ENCODE measurements around the gene PRL. TPM values are rescaled to one million over a fixed set of nuclear protein-coding genes. Genes with fewer than 3 reads are reported as not detected.

The PRL gene
- total and polyA plus RNA-seq, 2 experiments from 2014 or later, result not detected

DNA sequence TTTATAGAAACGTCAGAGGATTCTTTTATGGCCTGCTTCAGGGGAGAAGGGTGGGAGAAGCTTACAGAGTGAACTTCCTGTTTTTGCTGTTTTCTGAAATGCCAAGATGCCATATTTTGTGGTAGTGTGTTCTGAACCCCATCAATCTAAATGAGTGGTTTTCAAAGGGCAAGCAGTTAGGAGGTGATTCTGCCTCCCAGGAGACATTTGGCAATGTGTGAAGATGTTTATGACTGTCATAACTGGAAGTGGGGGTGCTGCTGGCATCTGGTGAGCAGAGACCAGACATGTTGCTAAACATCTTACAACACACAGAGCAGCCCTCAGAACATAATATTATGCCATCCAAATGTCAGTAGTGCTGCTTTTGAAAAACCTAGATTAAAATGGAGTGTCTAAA, 6.0 kb upstream of the PRL start:
- Histone ChIP-seq H3K27me3 (ENCODE audit: insufficient read depth) (no peaks in the 10 kb centered on the region), H3F3A (replicated peaks; ENCODE audit: low read depth) (no peaks in the 10 kb centered on the region), H3K36me3 (ENCODE audit: insufficient read depth) (no peaks in the 10 kb centered on the region), H3K79me2 (replicated peaks; ENCODE audit: insufficient read depth) (no peaks in the 10 kb centered on the region), H3K27ac (ENCODE audit: low read depth) (no peak overlapping the region), H3K9me2 (ENCODE audit: insufficient read depth) (no peaks in the 10 kb centered on the region), H4K20me1 (replicated peaks; ENCODE audit: insufficient read depth) (no peaks in the 10 kb centered on the region), H3K4me2 (no peak overlapping the region), H2AFZ (no peak overlapping the region), H3K4me3 (no peak overlapping the region), H3K4me1 (ENCODE audit: insufficient read depth) (no peaks in the 10 kb centered on the region)
- Mint-ChIP-seq H3K36me3 (ENCODE audit: low read depth) (no peaks in the 10 kb centered on the region), H3K4me1 (peaks cover 6% of the 10 kb centered on the region; the same call in 2 of the 3 replicates), H3K27me3 (ENCODE audit: insufficient read depth, low read depth, poor library complexity) (no peaks in the 10 kb centered on the region), H3K27ac (no peak overlapping the region), H3K9me3 (peaks cover 3% of the 10 kb centered on the region; the same call in 1 of the 3 replicates), H3K4me3 (no peak overlapping the region)
- TF ChIP-seq JUNB (IDR thresholded peaks at IDR 0.05; ENCODE audit: unreplicated experiment) (no peak), POLR2AphosphoS5 (IDR thresholded peaks at IDR 0.05; ENCODE audit: low read depth) (no peak), ZNF114 (CRISPR knock-in tag; IDR thresholded peaks at IDR 0.05) (no peak), STAT1 (IDR thresholded peaks at IDR 0.05; ENCODE audit: unreplicated experiment) (no peak), CREB1 (CRISPR knock-in tag; IDR thresholded peaks at IDR 0.05; ENCODE audit: low read depth) (no peak), NANOG (IDR thresholded peaks at IDR 0.05; ENCODE audit: borderline replicate concordance) (no peak), ZNF331 (CRISPR knock-in tag; IDR thresholded peaks at IDR 0.05; ENCODE audit: low read depth) (no peak), EZH2 (IDR thresholded peaks at IDR 0.05; ENCODE audit: low read depth, unreplicated experiment) (no peak)
- TF ChIP-seq, protein P1, sequence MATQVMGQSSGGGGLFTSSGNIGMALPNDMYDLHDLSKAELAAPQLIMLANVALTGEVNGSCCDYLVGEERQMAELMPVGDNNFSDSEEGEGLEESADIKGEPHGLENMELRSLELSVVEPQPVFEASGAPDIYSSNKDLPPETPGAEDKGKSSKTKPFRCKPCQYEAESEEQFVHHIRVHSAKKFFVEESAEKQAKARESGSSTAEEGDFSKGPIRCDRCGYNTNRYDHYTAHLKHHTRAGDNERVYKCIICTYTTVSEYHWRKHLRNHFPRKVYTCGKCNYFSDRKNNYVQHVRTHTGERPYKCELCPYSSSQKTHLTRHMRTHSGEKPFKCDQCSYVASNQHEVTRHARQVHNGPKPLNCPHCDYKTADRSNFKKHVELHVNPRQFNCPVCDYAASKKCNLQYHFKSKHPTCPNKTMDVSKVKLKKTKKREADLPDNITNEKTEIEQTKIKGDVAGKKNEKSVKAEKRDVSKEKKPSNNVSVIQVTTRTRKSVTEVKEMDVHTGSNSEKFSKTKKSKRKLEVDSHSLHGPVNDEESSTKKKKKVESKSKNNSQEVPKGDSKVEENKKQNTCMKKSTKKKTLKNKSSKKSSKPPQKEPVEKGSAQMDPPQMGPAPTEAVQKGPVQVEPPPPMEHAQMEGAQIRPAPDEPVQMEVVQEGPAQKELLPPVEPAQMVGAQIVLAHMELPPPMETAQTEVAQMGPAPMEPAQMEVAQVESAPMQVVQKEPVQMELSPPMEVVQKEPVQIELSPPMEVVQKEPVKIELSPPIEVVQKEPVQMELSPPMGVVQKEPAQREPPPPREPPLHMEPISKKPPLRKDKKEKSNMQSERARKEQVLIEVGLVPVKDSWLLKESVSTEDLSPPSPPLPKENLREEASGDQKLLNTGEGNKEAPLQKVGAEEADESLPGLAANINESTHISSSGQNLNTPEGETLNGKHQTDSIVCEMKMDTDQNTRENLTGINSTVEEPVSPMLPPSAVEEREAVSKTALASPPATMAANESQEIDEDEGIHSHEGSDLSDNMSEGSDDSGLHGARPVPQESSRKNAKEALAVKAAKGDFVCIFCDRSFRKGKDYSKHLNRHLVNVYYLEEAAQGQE (IDR thresholded peaks at IDR 0.05; ENCODE audit: unreplicated experiment), result no peak
- TF ChIP-seq, protein P2, sequence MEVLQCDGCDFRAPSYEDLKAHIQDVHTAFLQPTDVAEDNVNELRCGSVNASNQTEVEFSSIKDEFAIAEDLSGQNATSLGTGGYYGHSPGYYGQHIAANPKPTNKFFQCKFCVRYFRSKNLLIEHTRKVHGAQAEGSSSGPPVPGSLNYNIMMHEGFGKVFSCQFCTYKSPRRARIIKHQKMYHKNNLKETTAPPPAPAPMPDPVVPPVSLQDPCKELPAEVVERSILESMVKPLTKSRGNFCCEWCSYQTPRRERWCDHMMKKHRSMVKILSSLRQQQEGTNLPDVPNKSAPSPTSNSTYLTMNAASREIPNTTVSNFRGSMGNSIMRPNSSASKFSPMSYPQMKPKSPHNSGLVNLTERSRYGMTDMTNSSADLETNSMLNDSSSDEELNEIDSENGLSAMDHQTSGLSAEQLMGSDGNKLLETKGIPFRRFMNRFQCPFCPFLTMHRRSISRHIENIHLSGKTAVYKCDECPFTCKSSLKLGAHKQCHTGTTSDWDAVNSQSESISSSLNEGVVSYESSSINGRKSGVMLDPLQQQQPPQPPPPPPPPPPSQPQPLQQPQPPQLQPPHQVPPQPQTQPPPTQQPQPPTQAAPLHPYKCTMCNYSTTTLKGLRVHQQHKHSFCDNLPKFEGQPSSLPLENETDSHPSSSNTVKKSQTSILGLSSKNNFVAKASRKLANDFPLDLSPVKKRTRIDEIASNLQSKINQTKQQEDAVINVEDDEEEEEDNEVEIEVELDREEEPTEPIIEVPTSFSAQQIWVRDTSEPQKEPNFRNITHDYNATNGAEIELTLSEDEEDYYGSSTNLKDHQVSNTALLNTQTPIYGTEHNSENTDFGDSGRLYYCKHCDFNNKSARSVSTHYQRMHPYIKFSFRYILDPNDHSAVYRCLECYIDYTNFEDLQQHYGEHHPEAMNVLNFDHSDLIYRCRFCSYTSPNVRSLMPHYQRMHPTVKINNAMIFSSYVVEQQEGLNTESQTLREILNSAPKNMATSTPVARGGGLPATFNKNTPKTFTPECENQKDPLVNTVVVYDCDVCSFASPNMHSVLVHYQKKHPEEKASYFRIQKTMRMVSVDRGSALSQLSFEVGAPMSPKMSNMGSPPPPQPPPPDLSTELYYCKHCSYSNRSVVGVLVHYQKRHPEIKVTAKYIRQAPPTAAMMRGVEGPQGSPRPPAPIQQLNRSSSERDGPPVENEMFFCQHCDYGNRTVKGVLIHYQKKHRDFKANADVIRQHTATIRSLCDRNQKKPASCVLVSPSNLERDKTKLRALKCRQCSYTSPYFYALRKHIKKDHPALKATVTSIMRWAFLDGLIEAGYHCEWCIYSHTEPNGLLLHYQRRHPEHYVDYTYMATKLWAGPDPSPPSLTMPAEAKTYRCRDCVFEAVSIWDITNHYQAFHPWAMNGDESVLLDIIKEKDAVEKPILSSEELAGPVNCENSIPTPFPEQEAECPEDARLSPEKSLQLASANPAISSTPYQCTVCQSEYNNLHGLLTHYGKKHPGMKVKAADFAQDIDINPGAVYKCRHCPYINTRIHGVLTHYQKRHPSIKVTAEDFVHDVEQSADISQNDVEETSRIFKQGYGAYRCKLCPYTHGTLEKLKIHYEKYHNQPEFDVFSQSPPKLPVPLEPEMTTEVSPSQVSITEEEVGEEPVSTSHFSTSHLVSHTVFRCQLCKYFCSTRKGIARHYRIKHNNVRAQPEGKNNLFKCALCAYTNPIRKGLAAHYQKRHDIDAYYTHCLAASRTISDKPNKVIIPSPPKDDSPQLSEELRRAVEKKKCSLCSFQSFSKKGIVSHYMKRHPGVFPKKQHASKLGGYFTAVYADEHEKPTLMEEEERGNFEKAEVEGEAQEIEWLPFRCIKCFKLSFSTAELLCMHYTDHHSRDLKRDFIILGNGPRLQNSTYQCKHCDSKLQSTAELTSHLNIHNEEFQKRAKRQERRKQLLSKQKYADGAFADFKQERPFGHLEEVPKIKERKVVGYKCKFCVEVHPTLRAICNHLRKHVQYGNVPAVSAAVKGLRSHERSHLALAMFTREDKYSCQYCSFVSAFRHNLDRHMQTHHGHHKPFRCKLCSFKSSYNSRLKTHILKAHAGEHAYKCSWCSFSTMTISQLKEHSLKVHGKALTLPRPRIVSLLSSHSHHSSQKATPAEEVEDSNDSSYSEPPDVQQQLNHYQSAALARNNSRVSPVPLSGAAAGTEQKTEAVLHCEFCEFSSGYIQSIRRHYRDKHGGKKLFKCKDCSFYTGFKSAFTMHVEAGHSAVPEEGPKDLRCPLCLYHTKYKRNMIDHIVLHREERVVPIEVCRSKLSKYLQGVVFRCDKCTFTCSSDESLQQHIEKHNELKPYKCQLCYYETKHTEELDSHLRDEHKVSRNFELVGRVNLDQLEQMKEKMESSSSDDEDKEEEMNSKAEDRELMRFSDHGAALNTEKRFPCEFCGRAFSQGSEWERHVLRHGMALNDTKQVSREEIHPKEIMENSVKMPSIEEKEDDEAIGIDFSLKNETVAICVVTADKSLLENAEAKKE (CRISPR knock-in tag; IDR thresholded peaks at IDR 0.05), result no peak
- TF ChIP-seq, protein P3, sequence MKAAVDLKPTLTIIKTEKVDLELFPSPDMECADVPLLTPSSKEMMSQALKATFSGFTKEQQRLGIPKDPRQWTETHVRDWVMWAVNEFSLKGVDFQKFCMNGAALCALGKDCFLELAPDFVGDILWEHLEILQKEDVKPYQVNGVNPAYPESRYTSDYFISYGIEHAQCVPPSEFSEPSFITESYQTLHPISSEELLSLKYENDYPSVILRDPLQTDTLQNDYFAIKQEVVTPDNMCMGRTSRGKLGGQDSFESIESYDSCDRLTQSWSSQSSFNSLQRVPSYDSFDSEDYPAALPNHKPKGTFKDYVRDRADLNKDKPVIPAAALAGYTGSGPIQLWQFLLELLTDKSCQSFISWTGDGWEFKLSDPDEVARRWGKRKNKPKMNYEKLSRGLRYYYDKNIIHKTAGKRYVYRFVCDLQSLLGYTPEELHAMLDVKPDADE (IDR thresholded peaks at IDR 0.05), result no peak
- TF ChIP-seq, protein P4, sequence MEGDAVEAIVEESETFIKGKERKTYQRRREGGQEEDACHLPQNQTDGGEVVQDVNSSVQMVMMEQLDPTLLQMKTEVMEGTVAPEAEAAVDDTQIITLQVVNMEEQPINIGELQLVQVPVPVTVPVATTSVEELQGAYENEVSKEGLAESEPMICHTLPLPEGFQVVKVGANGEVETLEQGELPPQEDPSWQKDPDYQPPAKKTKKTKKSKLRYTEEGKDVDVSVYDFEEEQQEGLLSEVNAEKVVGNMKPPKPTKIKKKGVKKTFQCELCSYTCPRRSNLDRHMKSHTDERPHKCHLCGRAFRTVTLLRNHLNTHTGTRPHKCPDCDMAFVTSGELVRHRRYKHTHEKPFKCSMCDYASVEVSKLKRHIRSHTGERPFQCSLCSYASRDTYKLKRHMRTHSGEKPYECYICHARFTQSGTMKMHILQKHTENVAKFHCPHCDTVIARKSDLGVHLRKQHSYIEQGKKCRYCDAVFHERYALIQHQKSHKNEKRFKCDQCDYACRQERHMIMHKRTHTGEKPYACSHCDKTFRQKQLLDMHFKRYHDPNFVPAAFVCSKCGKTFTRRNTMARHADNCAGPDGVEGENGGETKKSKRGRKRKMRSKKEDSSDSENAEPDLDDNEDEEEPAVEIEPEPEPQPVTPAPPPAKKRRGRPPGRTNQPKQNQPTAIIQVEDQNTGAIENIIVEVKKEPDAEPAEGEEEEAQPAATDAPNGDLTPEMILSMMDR (conservative IDR thresholded peaks at IDR 0.05; ENCODE audit: low read depth in 2 of 2), result no peak
- DNase-seq (ENCODE audit: low spot score) (no peak), ATAC-seq (no peak)

All from GM23338 (cell line).